SH-SY5Y (cell line): ENCODE measurements around the gene STEAP2.

Experiments used
- GATA2 ChIP-seq: IDR thresholded peaks from 2 replicates; pipeline ENCODE4 v1.6.1; 2011; ENCODE audit warnings: mild to moderate bottlenecking, low read depth, low read length
- GATA3 ChIP-seq: IDR thresholded peaks from 2 replicates; pipeline ENCODE4 v1.6.1; 2011; ENCODE audit warnings: low read depth, mild to moderate bottlenecking, low read length, moderate library complexity

GRCh38 chr7:90181485-90181884, 30.1 kb upstream of the STEAP2 start:
- no peak for TF ChIP-seq GATA2
- no peak for TF ChIP-seq GATA3
